Measurements from ENCODE around the gene MYMX. TPM values are rescaled to one million over a fixed set of nuclear protein-coding genes. Genes with fewer than 3 reads are reported as not detected.

MYMX gene
- total and polyA plus RNA-seq, 12 donors: 0.41 to 2.3 (median 0.88) TPM; not detected in 6

GRCh38 chr6:44250718-44251123, 34.0 kb downstream of the MYMX start:
- 69 to 74% methylated on average over 3 of the region's 3 CpGs for WGBS, 2 donors
- no peak for TF ChIP-seq CTCF (IDR thresholded peaks at IDR 0.05)
- ATAC-seq (no peak), DNase-seq (no peak)
- peak overlapping the region in 2 of 10 donors; percentile 2 to 37 for H3K27ac ChIP-seq
- H3K4me1 ChIP-seq: peaks cover 8 to 78% (median 44%) of the 10 kb centered on the region in 9 donors
- H3K27me3 ChIP-seq: no peaks in the 10 kb centered on the region
- no peaks in the 10 kb centered on the region for H3K9me3 ChIP-seq
- intact Hi-C loops (cut with DNase I): loop anchor here in 1 of 10 donors (10.0 kb wide), 1 partner anchor 156 kb away; no protein-coding TSS in a partner anchor
- H3K36me3 ChIP-seq: peaks cover 6 to 80% (median 66%) of the 10 kb centered on the region in 9 donors
- H3K4me3 ChIP-seq: no peak overlapping the region

DNA sequence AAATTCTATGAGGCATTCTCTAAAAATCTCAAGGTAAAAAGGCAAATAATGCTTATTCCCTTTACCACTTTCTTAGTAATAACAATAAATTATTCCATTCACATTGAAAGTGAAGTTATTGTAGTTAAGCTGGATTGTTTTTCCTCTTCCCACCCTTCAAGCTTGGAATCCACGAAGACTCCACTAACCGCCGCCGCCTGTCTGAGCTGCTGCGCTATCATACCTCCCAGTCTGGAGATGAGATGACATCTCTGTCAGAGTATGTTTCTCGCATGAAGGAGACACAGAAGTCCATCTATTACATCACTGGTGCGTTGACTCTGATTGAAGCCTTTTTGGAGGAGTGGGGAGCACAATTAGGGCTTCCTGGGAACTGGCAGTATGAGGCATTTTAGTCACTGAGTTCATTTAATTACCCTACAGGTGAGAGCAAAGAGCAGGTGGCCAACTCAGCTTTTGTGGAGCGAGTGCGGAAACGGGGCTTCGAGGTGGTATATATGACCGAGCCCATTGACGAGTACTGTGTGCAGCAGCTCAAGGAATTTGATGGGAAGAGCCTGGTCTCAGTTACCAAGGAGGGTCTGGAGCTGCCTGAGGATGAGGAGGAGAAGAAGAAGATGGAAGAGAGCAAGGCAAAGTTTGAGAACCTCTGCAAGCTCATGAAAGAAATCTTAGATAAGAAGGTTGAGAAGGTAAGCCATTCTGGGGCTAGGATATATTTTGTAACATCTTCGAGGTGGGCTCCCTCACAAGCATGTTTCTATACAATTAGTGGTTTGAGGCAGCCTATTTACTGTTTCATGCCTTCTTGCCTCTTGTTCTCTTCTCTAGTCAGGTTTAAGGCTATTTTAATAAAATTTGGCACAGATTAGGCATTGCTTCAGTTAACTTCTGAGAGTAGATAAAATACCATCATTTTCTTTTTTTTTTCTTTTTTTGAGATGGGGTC, 35.1 kb downstream of the MYMX start:
- 90 to 92% methylated on average over 14 of the region's 14 CpGs for WGBS, 2 donors
- DNase-seq: no peak
- H3K36me3 ChIP-seq: peaks cover 6 to 86% (median 66%) of the 10 kb centered on the region in 9 donors
- H3K9me3 ChIP-seq: no peaks in the 10 kb centered on the region
- ATAC-seq: no peak
- no peaks in the 10 kb centered on the region for H3K27me3 ChIP-seq
- H3K4me1 ChIP-seq: peaks cover 14 to 84% (median 54%) of the 10 kb centered on the region in 9 donors
- no peak overlapping the region for H3K4me3 ChIP-seq
- intact Hi-C loops (cut with DNase I): loop anchor here in 1 of 10 donors (10.0 kb wide), 1 partner anchor 157 kb away; no protein-coding TSS in a partner anchor
- H3K27ac ChIP-seq: no peak overlapping the region
- TF ChIP-seq CTCF (IDR thresholded peaks at IDR 0.05): no peak

- Histone ChIP-seq H3K27ac (no peak overlapping the region), H3K9me3 (no peaks in the 10 kb centered on the region), H3K36me3 (peaks cover 6 to 81% (median 66%) of the 10 kb centered on the region in 9 donors), H3K4me1 (peaks cover 17 to 87% (median 49%) of the 10 kb centered on the region in 9 donors), H3K27me3 (no peaks in the 10 kb centered on the region), H3K4me3 (no peak overlapping the region)
- 68% methylated on average over 10 of the region's 10 CpGs for WGBS, 2 donors
- peak in 8 of 9 donors; percentile 10 to 54 (median 44) for TF ChIP-seq CTCF (IDR thresholded peaks at IDR 0.05)
- intact Hi-C loops (cut with DNase I): loop anchor here in 1 of 10 donors (10.0 kb wide), 1 partner anchor 159 kb away; no protein-coding TSS in a partner anchor
- no peak for ATAC-seq
- DNase-seq: no peak
These were observed 36.8 kb downstream of the MYMX start for GRCh38 chr6:44253307-44254101.
